Activated CD8-positive, alpha-beta memory T cell treated with anti-CD3 and anti-CD28 coated beads for 4 hours (primary cell): ENCODE data around the gene DNTTIP2.
"Not testable (repeated sequence)": the region's sequence is repeated elsewhere in the genome, so short reads cannot be mapped to it uniquely, and the experiment has no call there.

ENCODE experiments used
- DNase-seq, 2 donors: peaks; one replicate each; pipeline ENCODE4 v3.0.0-alpha.2; 2020; ENCODE audit warnings: low read depth in 2 of 2

DNTTIP2 gene

DNA sequence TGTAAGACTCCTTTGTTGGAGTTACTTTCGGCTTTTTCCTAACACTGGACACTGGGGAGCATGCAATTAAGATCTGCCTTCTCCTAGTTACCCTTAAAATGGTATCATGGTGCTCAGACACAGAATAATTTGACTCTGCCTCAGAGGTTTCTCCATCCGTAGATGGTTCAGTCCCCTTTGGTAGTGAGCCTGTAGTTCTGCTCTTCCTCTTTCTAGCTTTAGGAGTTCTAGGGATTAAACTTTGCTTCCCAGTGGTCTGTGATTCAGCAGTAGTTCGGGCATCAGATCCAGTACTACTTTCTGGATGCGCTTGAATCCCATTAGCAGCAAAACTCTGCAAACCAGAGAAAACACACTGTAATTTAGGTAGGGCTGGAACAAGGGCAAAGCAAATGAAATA lies 1.5 kb downstream of the DNTTIP2 start:
- DNase-seq: no peak

DNA sequence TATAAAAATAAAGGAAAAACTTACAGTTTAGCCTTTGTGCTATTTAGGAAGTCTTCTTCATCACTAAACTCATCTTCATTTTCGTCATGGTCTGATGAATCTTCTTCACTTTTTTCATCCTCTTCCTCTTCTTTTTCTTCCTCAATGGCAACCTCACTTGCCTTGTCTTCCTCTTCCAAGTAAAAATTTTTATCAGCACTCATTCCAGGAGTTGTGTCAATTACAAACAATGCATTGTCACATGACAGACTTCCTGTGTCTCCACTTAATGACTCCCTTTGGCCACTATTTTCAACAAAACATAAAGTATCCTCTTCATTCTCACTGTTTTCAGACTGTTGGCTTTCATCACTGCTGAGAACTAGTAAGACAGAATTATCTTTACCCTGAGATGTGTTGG lies 2.8 kb downstream of the DNTTIP2 start:
- DNase-seq: no peak

DNA sequence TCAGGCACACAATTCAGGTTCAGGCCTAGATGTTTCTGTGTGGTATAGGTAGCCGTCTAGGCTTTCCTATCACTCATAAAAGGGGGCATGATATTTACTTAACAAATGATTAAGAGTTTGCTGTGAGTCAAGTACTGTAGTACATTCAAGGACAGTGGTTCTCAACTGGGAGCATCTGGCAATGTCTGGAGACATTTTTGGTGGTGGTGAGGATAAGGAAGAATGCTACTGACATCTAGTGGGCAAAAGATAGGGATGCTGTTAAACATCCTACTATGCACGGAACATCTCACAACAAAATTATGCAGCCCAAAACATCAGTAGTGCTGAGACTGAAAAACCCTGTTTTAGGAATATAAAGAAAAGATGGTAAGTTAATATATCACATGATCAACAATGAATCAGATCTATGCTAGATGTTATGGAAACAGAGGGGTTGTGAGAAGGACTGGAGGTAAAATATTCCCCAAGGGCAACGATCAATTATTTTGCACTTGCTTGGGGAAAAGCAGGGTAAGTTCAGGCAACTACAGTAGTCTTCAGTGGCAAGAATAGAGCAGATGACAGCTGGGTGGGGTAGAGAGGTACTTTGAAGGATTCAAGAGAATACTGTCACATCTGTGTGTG lies 4.9 kb downstream of the DNTTIP2 start:
- DNase-seq: no peak

DNA sequence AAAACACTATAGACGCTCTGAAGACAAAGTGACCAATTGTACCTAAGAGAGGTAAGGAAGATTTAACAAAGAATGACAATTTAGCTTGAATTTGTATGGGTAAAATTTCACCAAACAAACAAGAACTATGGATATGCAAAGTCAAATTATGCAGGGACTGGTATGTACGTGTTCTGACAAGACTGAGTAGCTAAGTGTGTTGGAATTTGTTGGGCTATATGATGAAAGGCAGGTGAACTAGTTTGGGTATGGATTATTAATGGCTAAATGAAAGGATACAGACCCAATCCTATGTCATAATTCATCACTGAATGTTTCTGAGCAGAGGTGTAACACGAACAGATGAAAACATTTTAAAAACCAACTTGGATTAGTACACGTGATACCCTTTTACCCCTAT lies 7.6 kb downstream of the DNTTIP2 start:
- no peak for DNase-seq

DNA sequence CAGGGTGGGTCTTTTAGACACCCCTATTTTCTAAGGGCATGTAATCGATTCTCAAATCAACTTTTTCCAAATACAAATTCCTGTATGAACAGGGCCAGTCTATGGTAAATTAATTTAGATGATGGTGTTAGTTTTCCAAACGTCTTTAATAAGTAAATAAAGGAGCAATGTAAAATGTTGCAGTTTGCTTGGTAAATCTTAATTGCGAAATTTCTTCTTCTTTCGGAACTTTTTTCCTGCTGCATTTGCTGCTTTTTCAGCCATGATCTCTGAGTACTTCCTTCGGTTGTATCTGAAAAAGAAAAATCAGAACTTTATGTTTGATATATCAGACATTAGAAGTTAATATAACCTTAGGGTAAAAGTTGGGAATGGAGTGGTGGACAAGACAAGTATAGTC lies 9.4 kb downstream of the DNTTIP2 start:
- no peak for DNase-seq

DNA sequence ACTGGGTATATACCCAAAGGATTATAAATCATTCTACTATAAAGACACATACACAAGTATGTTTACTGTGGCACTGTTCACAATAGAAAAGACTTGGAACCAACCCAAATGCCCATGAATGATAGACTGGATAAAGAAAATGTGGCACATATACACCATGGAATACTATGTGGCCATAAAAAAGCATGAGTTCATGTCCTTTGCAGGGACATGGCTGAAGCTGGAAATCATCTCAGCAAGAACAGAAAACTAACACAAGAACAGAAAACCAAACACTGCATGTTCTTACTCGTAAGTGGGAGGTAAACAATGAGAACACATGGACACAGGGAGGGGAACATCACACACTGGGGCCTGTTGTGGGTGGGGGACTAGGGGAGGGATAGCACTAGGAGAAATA lies 10.5 kb downstream of the DNTTIP2 start:
- not testable (repeated sequence) for DNase-seq

DNA sequence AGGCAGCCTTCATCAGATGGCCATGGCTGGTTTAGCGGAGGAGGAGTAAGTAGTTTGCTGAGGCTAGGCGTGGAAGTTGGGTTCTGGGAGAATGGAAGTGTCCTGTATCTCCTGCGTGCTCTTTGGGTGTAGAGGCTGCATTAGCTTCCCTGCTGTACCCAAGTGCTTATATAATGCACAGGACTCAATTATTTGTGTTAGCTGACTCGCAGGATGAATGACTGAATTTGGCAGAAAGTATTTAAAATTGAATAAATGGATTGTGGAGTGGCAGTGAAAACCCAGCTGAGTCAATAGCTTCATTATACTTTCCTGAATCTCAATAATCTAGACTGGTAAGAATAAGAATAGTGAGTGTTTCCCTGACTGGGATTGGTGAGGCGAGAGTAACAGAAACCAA lies 13.8 kb downstream of the DNTTIP2 start:
- no peak for DNase-seq

DNA sequence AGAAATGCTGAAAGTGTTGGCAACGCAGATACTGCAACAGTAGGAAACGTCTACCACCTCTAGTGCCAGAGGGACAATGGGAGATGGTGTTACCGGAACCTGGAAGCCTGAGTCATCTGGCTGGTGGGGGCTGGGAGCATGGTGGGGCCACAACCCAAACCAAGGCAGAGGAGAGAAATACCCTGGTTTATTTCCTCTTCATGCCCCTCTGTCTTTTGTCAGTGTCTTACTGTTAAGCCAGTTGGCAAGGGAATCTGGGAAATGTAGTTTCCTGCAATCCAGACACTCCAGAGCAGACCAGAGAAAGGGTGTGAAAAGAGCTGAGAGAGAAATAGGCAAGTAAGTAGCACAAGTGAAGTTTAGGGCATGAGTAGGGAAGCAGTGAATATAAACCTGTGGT lies 14.8 kb downstream of the DNTTIP2 start:
- DNase-seq: no peak

DNA sequence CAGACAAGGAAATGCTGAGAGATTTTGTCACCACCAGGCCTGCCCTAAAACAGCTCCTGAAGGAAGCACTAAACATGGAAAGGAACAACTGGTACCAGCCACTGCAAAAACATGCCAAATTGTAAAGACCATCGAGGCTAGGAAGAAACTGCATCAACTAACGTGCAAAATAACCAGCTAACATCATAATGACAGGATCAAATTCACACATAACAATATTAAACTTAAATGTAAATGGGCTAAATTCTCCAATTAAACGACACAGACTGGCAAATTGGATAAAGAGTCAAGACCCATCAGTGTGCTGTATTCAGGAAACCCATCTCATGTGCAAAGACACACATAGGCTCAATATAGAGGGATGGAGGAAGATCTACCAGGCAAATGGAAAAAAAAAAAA lies 21.4 kb downstream of the DNTTIP2 start:
- not testable (repeated sequence) for DNase-seq

DNA sequence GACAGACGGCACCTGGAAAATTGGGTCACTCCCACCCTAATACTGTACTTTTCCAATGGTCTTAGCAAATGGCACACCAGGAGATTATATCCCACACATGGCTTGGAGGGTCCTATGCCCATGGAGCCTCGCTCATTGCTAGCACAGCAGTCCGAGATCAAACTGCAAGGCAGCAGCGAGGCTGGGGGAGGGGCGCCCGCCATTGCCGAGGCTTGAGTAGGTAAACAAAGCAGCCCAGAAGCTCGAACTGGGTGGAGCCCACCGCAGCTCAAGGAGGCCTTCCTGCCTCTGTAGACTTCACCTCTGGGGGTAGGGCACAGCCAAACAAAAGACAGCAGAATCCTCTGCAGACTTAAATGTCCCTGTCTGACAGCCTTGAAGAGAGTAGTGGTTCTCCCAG lies 23.0 kb downstream of the DNTTIP2 start:
- DNase-seq: not testable (repeated sequence)

DNA sequence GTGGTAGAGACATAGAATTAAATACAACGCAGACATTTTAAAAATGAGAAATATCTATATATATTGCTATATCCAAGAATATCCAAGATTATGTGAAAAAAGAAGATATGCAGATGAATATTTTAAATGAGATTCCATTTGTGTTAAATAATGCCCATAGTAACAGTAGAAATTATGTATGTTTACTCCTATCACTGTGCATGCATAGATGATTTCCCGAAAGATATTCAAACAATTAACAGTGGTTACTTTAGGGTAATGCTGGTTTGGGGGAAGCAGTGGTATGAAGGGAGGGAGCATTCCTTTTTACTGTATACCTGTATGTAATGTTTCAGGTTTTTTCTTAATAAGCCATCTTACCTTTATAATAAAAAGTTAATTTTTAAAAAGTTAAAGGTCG lies 25.1 kb downstream of the DNTTIP2 start:
- no peak for DNase-seq

DNA sequence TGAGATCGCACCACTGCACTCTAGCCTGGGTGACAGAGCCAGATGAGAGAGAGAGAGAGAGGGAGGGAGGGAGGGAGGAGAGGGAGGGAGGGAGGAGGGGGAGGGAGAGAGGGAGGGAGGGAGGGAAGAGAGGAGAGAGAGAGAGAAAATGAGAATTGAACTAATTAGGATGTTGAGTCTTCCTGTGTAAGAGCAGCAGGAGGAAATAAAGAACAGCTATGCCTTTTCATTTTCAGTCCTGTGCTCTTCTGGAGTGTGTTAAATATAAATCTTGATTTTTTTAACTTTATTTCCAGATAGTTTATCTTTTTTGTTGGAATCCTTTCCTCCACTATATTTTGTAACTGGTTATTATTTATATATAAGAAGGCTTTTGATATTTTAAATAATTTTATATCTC lies 27.1 kb downstream of the DNTTIP2 start:
- DNase-seq: no peak

DNA sequence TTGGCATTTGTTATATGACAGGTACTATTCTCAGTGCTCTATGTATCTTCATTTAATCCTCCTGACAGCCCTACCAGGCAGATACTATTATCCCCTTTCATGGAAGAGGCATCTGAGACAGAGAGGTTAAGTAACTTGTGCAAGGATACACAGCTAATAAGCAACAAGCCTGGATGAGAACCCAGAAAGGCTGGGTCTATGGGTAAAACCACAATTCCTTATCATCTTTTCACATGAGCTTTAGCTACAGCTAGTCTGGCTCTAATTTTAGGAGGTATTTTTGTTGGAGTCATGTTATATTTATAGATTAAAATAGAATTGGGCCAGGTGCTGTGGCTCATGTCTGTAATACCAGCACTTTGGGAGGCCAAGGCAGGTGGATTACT lies 27.7 kb downstream of the DNTTIP2 start:
- no peak for DNase-seq

DNA sequence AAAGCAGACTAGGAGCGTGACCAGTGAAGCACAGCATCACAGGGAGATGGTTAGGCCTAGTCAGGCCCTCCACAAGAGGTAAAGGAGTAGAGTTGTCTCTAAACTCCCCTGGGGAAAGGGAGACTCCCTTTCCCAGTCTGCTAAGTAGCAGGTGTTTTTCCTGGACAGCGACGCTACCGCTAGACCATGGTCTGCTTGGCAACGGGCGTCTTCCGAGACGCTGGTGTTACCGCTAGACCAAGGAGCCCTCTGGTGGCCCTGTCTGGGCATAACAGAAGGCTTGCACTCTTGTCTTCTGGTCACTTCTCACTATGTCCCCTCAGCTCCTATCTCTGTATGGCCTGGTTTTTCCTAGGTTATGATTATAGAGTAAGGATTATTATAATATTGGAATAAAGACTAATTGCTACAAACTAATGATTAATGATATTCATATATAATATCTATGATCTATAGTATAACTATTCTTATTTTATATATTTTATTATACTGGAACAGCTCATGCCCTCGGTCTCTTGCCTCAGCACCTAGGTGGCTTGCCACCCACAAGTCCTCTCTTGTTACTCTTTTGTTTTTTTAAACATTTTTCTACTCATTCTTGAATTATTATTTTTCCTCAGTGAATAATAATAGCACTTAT lies 28.2 kb downstream of the DNTTIP2 start:
- DNase-seq: not testable (repeated sequence)

DNA sequence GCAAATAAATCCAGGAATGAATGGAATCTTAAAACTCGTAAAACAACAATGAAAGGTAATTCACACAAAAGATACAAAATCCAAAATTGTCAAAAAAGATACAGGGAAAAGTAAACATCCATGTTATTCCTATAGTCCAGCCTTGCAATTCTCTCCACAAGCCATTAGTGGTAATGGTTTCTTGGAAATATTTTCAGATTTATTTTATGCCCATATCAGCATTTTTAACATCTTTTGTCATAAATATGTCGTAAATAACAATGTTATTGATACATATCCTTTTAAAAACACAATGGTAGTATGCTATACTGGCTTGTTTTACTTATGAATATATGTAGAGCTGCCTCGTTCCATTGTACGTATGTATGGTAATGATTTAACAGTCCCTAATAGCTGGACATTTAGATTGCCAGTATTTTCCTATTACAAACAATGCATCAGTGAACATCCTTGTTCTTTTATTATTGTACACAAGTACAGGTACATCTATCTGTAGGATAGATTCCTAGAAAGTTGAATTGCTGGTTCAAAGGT lies 30.6 kb downstream of the DNTTIP2 start:
- DNase-seq: no peak

DNA sequence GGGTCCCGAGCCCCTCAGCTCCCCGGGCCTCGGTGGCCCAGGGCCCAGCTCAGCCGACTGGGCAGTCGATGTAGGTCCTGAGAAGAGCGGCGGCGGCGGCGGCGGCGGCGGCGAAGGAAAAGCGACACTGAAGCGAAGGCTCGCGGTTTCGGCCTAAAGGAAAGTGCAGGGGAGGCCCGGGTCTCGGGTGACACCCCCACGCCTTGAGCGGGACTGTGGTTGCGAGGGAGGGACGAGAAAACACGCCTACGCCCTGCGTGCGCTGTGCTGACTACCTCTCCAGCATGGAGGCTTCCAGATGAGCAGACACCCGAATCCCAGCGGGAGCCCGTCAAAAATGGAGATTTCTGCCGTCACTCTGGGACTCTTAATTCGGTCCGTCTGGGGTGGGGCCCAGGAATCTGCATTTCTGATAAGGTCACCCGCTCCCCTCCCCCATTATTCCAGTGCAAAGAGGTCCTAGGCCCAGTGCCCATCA lies 31.2 kb downstream of the DNTTIP2 start:
- DNase-seq: peak; percentile 64 to 67

DNA sequence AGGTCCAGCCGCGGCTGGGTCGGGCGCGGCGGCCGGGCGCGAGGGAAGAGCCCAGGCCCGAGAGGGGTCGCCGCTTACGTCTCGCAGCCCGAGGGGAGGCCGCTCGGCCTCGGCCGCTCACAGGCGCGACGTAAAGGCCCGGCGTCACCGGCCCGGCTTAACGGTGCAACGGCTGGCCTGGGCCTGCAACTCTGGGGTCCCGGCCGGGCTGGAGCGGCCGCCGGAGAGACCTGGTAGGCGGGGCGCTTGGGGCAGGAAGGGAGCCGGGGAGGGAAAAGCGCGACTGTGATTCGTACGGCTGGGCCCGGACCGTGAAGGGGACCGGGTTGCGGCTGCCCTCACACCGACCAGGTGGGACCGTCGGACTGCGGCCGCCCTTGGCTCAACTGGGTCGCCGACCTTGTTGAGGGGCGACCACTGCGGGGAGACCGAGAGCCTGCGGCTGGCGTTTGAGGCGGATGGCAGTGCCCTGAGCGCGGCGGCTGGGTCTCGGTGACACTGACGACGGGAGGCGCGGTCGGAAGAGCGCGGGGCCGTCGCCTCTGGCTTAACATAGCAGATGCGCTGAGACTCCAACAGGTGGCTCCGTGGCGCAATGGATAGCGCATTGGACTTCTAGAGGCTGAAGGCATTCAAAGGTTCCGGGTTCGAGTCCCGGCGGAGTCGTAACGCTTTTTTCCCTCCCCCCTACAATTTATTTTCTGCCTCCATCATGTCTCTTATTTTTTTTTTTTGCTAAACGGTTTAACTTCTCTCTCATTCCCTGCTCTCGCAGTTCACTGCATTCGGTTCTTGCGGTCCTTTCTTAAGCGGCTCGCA lies 31.8 kb downstream of the DNTTIP2 start:
- DNase-seq: peak; percentile 69 to 73

DNA sequence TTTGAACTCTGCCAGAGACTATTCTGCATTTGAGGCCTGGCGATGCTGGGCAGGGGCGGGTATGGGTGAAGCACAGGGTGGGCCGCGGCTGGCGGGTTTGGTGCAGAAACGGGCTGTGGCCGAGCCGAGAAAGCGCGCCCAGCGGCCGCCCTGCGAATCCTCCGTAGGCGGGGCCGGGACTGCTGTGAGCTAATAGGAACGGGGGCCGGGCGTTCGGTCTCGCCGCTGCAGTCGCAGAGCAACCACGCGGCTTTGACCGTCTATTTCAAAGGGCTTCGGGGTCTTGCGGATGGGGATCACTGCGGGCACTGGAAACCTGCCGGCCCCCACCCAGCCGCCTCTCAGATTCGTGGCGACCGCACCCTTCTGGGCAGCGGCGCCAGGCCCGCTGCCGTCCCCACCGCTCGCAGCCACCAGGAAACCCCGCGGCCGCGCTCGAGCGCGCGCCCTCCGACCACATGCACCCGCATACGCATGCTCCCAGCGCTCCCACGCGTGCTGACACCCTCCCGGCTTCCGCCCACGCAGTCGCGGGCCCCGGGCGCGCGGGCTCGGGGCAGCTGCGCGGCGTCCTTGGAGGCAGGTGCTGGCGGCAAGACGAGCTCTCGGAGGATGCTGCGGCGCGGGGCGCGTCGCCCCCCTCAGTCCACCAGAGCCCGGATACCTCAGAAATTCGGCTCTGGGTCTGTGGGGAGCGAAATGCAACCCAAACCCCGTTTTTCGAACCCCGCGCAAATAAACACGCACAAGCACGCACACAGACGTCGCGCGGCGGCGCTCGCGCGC lies 32.6 kb downstream of the DNTTIP2 start:
- peak; percentile 71 to 77 for DNase-seq

DNA sequence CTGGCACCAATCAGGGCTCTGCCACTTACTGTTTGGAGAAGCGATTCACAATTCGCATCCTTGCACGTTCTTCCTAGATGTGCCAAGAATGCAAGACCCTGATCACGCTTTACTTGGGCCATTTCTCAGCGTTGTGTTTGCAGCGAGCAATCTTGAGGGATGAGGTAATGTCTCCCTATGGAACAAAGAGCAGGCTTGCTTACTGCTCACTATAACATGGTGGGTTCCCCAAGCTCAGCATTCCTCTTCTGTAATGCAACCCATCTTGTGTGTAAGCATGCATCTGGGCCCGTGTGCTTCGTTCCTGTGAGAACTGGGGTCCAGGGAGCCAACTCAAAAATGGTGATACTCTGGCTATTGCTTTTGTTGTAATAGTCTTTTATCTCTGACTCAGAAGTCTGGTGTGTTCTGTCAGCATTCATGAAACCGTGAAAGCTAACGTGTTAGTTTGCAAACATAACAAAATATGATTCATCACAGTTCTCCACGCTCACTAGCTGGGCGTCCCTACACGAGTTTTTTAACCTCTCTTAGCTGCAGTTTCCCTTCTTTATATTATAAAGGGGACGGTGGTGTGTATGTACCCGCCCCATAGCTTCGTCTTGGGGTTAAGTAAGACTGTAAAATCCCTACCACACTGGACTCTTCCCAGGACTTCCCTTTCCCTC lies 33.3 kb downstream of the DNTTIP2 start:
- DNase-seq: peak in 1 of 2 donors; percentile 13

DNA sequence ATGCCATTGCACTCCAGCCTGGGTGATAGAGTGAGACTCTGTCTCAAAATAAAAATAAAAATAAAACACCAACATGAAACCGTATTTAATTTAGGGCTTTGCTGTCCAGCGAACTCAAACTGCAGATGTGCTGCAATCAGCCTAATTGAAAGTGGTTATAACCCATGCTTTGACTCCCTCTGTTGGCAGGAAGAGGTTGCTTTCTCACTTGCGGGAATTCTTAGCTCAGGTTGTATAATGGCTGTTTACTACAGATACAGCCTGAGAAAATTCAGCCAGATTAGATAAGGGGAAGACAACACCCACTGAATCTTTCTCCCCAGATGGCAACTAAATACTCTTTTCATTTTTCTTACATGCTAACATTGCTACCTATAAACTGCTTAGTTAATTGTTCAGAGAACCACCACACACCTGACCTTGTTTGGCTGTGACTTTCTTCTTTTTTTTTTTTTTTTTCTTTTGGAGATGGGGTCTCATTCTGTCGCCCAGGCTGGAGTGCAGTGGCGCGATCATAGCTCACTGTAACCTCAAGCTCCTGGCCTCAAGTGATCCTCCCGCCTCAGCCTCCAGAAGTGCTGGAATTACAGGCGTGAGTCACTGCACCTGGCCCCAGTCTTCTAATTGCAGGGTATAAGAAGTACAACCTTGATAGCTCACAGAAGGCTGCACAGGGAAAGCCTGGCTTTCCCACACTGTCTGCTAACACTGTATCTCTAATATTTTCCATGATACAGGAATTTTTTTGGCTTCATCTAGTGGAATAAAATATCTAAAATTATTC lies 34.6 kb downstream of the DNTTIP2 start:
- DNase-seq: peak in 1 of 2 donors; percentile 12
